GM12874 (cell line): Measurements from ENCODE around the gene ARHGAP21.

Experiments
- CTCF ChIP-seq: IDR thresholded peaks from 2 replicates; pipeline ENCODE4 v1.5.1; 2011; ENCODE audit warnings: low read depth, mild to moderate bottlenecking, control low read depth, low read length, moderate library complexity; ENCODE audit not compliant: insufficient read depth

The ARHGAP21 gene

GRCh38 chr10:24544776-24545175 lies 178.9 kb downstream of the ARHGAP21 start:
- TF ChIP-seq CTCF, result no peak

DNA sequence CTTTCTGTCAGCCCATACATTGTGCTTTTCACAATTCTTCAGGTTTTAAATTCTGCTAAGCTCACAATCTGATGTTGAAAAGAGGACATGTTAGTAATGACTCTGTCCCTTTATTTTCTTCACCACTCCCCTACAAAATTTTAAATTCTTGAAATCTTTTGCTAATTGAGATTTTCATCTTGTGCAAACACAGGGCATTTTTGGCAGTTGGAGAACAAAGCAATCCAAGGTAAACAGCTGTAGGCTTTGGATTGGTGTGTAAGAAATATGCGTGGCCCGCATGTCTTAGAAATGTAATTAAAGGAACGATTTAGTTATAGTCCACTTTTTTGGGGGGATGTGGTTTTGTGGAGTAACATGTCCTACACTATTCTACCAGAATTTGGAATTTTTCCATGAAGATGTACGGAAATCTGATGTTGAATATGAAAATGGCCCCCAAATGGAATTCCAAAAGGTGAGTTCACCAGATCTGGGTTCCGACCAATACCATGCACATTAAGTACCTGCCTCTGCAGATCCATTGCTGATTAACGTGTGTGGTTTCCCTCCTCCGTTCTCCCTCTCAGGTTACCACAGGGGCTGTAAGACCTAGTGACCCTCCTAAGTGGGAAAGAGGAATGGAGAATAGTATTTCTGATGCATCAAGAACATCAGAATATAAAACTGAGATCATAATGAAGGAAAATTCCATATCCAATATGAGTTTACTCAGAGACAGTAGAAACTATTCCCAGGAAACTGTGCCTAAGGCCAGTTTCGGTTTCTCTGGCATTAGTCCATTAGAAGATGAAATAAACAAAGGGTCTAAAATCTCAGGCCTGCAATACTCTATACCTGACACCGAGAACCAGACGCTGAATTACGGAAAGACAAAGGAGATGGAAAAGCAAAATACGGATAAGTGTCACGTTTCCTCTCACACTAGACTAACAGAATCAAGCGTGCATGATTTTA lies 181.1 kb downstream of the ARHGAP21 start:
- TF ChIP-seq CTCF, result no peak

- no peak for TF ChIP-seq CTCF
Measured at GRCh38 chr10:24541239-24541753, 182.4 kb downstream of the ARHGAP21 start.

DNA sequence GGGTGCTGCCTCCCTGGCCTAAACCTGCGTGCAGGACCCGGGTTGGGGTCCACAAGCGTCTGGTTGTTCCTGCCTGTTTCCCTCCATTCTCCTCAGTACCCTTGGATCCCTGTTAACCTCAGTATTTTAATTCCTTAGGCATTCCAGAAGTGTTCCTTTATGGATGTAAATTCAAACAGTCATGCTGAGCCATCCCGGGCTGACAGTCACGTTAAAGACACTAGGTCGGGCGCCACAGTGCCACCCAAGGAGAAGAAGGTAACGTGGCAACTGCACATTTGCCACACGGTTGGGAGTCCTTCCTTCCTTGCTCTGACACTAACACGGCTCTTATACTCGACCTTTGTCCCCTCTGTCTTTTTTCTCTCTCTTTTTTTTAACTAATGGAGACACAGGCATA lies 187.1 kb downstream of the ARHGAP21 start:
- no peak for TF ChIP-seq CTCF

DNA sequence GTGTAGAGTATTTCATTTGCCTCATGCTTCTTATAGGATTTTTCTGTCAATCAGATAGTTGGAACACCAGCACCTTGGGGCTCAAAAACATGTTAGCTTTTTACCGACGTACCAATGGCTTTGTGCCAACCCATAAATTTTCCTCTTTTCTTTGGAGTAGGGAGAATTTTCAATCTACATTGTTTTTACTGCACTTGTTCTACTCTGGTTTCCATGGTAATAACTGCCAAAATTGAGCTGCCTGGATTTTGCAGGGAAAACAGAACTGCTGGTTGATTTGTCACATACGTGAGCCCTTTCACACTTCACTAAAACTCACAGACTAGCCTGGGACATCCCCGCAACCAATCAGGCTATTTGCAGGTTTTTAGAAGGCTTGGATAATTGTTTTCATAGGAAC lies 189.7 kb downstream of the ARHGAP21 start:
- no peak for TF ChIP-seq CTCF
